GM21390 (cell line): ENCODE measurements around the gene REC114.
"Not testable (repeated sequence)": the region's sequence is repeated elsewhere in the genome, so short reads cannot be mapped to it uniquely, and the experiment has no call there.

ENCODE experiments used
- ATAC-seq: cut with Tn5 transposase; IDR thresholded peaks from one replicate; pipeline ENCODE4 v1.9.1; 2021; ENCODE audit not compliant: unreplicated experiment

The REC114 gene

DNA sequence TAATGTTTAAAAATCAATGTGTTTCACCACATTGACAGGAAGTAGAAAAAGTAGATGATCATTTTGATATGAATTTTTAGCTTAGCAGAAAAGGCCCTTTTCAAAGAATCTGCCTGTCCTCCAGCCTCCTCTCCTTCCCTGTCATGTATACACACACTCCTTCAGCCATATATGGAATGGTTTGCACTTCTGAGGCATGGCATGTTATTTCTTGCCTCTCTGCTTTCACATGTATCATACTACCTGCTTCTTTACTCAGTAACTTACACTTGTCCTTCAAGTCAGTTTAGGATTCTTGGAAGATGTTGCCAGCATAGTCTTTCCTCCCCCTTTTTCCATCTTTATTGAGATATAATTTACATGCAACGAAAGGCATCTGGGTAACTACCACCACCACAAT is 79.0 kb downstream of the REC114 start:
- no peak for ATAC-seq

DNA sequence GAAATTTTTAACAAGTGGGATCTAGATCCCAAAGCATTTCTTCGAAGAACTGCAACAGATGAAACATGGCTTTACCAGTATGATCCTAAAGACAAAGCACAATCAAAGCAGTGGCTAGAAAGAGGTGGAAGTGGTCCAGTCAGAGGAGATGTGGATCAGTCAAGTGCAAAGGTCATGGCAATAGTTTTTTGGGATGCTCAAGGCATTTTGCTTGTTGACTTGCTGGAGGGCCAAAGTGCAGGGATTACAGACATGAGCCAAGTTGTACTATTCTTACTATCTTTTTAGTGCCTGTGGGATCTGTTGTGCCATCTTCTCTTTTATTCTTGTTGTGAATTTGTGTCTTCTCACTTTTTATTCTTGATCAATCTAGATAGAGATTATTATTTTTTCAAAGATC is 82.0 kb downstream of the REC114 start:
- ATAC-seq, result no peak

DNA sequence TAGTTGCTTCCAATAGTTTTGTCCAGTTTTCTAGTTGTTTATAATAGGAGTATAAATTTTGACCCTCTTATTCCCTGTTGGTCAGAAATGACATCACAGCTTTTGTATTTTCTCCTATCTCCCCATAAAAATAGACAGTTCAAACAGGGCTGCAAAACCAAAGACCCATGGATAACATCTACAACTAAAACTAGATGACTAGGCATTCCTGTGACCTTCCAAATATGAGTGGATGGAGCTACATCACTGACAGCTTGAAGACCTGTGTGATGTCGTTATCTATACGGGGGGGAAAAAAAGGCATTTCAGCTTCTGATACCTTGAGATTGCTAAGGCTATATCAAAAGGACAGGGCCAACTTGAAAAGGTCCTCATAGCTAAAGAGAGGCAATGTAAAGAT is 84.6 kb downstream of the REC114 start:
- no peak for ATAC-seq

DNA sequence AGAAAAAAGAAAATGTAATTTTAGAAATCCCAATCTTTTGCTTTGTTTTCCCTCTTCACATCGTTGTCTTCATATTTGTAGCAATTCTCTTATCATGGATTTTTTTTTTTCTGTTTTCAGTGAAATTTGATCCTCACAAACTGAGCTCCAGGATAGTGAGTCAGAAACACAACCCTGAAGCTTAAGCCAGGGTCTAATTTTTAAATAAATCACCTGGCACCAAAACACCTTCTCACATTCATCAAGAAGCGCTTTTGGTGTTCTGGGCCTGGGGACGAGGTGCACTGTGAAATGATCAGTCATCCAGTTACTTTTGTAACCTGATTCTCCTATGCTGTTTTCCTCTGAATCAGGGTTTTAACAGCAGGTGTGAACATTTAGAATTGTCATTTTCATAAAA is 87.7 kb downstream of the REC114 start:
- no peak for ATAC-seq

DNA sequence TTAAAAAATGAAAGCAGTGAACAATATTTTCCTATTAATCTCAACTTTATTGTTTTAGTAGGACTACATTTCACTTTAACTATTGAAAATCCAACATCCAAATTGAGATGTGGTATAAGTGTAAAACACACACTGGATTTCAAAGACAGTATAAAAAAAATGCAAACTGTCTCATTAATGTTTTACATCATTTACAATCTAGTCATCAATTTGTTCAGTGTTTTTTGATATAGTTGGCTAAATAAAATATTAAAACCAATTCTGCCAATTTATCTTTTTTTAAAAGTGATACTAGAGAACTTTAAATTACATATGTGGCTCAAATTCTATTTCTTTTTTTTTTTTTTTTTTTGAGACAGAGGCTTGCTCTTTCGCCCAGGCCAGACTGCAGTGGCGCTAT is 95.2 kb downstream of the REC114 start:
- no peak for ATAC-seq

DNA sequence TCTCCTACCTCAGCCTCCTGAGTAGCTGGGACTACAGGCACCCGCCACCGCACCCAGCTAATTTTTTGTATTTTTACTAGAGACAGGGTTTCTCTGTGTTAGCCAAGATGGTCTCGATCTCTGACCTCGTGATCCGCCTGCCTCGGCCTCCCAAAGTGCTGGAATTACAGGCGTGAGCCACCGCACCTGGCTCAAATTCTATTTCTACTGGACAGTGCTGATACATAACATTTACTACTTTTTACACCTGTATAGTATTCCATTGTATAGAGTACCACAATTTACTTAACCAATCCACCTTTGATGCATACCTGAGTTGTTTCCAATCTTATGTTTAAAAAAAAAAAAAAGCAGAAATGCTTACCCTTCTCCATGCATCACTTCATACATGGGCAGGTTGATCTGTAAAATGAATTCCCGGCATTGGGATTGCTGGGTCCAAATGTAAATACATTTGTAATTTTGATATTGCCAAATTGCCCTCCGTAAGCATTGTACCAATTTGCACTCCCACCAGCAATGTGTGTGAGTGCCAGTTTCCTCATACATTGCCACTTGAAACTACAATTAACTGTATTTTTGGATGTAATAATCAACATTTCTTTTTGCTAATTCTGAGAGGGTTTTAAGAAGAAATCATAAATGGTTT is 95.7 kb downstream of the REC114 start:
- ATAC-seq, result no peak

DNA sequence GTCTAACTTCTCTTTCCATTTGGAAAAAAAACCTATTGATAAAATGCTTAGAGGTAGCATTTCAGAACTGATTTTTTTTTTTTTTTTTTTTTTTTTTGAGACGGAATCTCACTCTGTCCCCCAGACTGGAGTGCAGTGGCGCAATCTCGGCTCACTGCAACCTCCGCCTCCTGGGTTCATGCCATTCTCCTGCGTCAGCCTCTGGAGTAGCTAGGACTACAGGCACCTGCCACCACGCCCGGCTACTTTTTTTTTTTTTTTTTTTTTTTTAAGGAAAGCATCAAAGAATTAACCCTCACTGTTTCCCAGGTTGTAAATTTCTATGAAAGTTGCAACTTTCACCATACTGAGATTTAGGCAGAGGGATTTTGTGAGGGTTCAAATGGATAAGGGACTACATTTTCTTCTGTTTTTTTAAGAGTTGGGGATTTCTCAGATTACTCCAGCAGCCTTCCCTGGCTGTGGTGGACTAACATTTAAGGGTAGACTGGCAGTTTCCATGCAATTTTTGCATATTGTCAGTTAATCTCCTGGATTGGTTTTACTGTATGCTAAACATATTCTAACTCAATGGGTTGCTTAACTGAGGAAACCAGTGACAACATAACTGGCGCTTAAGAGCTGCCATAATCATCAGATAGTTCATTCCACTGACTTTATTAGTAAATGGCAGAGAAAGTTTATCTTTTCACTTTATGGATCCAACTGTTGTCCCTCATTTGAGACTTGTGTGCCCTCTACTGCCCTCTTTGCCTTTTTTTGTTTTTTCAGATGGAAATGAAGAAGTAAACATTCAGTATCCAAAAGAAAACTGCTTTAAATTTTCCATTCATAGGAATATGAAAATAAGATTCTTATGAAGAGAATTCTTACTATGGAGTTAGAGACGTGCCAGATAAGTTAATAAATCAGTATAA is 96.5 kb downstream of the REC114 start:
- ATAC-seq, result no peak

DNA sequence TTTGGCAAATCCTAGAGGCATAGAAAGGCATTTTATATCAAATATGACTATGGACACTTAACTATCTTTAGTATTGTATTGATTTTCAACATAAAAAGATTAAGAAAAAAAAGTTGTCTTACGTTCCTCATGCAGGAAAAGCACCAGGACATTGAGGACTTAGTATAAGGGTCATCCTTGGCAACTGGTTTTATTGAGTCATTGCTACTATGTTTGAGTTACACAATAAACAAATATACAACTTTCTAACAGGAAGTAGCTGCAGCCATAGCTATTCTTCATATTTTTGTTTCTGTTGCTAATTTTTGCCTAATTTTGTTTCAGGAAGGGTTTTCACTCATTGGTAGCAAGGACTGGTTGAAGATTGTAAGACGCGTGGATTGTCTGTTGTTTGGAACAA is 97.2 kb downstream of the REC114 start:
- ATAC-seq, result no peak

DNA sequence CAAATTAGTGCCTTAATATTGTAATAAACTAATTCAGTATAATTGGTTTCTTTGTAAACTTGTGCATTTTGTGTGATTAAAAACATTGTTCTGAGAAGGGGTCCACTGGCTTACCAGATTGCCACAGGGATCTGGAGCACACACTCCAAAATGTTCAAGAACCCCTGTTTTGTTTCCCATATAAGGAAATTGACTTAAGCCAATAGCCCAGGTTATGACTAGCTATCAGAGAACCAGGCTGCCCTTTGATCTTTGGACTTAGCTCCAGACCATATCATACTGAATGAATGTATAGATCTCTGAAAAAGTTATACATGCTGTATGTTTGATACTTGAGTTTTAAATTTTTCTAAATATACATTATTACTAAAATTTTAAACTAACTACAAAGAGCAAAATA is 98.5 kb downstream of the REC114 start:
- no peak for ATAC-seq

DNA sequence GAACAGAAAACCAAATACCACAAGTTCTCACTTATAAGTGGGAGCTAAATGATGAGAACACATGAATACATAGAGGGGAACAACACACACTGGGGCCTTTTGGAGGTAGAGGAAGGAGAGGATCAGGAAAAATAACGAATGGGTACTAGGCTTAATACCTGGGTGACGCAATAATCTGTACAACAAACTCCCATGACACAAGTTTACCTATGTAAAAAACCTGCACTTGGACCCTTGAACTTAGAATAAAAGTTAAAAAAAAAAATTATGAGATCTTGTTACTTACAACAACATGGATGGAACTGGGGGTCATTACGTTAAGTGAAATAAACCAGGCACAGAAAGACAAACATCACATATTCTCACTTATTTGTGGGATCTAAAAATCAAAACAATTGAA is 106.0 kb downstream of the REC114 start:
- ATAC-seq, result not testable (repeated sequence)

DNA sequence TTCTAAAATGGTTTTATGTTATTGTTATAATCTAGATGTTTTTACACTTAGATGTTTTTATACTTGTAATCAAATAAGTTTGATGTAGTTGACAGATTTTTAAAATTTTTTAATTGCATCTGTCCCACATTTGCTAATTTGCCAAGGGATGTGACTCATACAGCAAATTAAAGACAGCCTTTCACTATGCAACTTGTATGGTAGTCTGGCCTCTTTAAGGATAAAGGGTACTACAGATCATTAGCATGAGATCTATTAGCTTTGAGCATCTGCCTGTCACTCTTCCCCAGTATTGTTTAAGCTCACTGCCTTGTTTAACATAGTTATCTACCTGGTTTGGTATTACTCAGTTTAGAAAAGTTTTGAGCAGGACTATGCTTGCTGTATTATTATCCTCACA is 107.2 kb downstream of the REC114 start:
- no peak for ATAC-seq

DNA sequence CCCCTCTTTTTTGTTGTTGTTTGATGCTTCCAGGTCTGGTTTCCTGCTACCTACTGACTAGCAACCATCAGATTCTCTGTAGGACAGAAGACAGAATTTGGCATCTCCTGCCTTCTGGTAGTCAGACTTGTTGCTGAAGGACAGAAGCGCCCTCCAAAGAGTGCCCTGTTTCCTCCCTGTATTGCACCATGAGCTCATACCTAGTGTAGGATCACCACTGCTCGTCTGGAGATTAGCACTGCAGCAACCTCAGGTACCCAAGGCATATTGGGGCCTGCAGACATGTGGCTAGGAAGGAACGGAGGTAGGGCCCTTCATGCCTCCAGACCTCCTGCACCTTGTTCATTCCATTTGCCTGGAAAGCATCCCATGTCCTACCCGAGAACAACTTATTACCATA is 112.1 kb downstream of the REC114 start:
- no peak for ATAC-seq

DNA sequence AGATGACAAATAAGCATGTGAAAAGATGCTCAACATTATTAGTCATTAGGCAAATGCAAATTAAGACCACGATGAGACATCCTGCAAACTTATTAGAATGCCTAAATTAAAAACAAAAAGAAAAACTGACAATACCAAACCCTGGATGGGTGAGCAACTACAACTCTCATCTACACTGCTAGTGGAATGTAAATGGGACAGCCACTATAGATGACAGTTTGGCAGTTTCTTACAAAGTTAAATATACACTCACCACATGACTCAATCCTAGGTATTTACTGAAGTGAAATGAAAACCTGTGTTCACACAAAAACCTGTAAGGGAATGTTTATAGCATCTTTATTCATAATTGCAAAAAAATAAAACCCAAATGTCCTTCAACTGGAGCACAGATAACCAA is 115.6 kb downstream of the REC114 start:
- no peak for ATAC-seq

DNA sequence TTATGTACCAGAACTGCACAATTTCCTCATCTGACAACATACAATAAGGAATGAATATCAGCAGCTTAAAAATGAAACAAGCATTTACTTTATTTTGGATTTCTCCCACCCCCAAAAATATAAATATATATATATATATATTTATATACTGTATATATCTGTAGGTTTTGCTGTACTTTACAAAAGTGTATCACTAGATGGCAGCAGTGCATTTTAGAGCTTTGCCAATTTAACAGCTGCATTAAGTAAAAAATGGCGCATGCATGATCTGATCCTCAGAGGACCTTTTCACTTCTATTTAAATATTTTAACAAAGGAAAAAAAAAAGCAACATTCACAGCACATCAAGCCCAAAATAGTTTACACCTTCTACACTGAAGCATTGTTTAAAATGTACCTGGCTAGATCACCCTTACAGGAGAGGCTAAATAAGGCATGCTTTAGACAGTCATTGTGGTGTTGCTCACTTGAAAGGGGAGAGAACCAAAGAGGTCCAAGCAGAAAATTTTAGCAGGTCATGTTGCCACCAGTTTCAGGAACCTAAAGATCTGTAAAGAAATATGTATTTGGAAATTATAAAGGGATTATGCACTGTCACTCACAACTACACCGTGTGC is 117.6 kb downstream of the REC114 start:
- ATAC-seq, result no peak

DNA sequence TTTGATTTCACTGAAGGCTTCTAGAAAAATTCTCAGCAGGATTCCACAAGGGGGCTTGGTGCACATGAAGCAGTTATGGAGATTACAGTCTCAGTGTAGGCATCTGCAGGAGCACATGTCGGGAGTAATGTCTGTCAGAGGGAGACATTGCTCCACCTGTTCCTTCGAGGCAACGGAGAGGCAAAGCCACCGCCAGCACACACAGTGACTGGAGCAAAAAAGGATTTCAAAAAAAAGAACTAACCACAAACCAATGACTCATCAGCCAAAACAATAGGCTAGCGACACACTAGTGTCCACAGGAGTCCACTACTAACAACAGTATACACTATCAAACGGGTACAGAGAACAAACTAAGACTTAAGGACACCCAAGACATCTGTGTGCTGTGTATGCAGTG is 121.3 kb downstream of the REC114 start:
- no peak for ATAC-seq

DNA sequence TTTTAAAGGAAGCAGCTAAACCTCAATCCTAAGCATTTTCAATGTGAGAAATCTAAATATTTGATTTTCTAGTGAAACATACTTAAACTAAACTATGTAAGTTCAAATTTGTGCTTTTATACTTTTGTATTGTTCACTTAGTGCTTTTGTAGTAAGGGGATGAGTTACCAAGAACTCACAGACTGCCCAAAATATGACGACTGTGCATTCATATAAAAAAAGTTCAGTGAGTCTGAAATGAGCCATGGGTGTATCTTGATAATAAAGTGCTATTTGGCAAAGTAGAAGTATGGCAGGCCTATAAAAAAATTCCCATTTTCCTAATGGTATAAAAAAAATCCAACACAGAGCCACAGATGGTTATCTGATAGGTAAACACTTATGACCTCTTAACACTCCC is 124.1 kb downstream of the REC114 start:
- no peak for ATAC-seq

DNA sequence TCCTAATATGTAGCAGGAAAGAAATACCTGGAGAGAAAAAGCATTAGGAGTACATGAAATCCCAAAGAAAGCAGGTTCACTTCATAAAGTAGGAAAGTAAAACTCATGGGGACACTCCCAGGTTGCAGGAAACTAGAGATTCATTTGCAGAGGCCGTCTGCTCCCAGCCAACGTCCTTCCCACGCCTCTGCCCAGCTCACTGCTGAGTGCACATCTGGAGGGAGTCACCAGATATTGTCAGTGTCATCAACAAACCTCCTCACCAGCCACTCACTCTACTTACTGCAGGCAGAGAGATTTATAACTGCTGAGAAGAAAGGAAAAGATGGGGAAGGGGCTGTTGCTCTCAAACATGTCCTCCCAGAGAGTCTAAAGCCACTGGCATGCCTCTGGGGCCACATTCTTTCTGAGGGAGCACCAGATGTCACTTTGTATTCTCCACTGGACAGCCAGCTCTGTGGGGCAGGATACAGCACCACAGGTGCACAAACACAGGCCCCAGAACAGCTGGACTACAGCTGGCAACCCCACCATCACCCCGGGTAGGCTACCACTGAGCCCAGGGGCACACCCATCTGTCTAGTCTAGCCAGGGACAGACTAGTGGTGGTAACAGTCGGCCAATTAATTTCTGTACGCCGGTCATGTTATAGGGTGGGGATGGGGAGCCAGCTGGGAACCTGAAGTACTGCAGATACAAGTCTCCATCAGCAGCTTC is 125.8 kb downstream of the REC114 start:
- ATAC-seq, result no peak

DNA sequence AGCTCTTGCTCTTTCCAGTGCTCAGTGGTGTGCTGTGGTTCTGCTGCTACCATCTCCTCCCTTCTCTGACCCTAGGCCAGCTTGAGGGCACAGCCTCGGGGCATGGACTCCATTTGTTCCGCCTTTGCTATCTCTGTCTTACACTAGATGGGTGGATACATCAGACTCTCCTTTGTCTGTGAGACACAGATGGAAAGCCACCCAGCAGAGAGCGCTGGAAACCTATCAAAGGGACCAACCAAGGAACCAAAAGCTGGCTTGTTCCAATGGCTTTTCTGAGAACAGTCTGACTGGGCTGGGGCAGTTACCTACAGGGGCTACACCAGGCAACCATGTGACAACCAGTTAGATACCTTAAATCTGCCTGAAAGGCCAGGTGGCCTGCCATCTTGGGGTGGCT is 126.4 kb downstream of the REC114 start:
- ATAC-seq, result no peak

DNA sequence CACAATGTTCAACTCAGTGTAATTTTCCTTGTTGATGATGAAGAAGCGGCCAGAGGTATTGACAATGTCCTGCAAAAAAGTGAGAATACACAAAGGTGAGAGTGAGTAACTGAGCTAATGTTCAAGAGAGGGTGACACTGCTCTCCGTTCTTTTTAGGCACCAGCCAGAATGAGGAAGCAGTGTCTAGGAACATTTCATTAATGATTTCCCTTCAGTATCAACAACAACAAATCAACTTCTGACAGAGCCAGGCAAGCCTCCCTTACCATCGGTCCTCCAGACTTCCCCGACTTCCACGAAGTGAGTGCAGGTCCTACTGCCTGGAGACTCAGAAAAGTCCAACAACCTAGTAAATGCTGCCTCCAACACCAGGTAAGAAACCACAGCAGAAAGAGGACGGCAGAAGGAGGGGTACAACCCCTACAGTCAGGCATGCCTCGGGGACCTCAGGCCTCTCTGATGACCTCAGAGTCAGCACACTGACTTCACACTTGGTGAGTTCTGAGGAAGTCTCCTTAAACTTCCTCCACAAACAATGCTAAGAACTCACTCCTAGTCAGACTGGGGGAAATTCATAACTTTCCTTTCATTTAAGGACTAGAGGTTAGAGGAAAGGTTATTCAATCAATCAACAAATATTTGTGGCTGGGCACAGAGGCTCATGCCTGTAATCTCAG is 127.5 kb downstream of the REC114 start:
- no peak for ATAC-seq

DNA sequence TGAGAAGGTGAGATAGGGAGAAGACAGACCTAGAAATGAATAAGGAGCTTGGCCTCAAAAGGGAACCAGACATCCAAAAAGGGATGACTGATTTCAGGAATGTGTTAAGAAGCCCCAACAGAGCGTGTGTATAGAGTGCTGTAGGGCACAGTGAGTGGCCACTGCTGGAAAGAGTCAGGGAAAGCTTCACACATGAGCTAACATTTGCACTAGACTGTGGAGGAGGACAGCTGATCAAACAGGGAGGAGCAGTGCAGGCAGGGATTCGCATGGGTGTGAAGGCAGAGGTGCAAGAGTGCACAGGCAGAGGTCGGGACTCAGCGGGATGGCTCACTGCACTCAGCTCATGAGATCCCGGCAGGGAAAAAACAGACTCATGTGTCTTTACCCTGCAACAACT is 128.4 kb downstream of the REC114 start:
- ATAC-seq, result no peak

DNA sequence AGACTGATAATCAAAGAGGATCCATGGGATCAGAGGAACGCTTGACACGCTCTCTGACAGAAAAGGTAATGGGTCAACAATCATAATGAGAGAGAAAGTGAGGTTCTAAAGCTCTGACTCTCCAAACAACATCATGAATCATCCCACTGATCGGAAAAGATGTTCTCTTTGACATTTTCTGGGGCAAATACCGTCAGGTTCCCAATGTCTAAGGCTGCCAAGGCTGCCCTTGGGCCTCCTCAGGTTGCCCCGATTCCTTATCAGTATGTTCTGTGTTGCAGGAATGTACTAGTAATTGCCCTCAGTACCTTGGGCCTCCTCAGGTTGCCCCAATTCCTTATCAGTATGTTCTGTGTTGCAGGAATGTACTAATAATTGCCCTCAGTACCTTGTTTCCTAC is 129.3 kb downstream of the REC114 start:
- ATAC-seq, result no peak
